Stimulated activated CD4-positive, alpha-beta T cell treated with anti-CD3 and anti-CD28 coated beads, Interleukin-4, amount 100 ng/mL, for 1 hour (primary cell): ENCODE results near the gene VASP.

ENCODE experiments used
- DNase-seq: peaks from one replicate; pipeline ENCODE4 v3.0.0-alpha.2; 2020

The VASP gene

DNA sequence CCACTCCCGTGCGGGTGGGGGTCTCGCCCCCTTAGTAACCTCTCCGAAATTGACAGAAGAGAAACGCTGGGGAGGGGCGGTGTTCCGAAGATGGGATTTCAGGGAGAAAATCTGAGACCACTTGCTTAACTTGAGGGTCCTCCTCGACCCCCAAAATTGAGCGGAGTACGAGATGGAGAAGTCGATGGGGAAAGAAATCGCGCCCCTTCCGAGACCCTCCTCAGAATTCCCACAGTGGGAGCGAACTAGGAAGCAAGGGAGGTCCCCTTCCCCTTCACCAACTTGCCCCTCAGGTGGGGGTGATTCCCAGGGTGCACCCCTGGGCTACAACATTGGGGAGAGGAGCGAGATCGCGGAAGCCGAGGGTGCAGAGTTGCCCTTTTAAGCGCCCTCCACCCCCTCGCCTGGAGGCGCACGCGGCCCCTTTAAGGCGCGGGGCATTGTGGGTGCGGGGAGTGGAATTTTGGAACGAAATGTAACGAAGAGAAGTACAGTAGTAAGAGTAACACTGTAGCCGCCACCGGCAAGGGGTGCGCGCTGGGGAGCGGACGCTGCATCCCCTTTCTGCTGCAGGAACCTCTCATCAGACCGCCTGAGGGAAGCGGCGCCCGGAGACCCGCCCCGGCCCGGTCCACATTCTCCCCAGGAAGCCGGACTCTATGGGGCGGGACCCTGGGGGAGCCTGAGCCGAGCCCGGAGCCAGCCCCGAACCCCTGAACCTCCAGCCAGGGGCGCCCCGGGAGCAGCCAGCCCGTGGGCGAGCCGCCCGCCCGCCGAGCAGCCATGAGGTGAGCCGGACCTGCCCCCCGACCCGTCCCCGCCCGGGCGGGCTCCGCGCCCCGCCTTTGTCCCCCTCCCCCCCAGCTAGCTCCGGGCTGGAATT, at the start of gene VASP:
Gene VASP, plus strand, starts transcription at position 491 of the 883 bp plus-strand sequence. Its CDS starts 293 bp downstream, at position 784.
- DNase-seq: peak; percentile 90

DNA sequence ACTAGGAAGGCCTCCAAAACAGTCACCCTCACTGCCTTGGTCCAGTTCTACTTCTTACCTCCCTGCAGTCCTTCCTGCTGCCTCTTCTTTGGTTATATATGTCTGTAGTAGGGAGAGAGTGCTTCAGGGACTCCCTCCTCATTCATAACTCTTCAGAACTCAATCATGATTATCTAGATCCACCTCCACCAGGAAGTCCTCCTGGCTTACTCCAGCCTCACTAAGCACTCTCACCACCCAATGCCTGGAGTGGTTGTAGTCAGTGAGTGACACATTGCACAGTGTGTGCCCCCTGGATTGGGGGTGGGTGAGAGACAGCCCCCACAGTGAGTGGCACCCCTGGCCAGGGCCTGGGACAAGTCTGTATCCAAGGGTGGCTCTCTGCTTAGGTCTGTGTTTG, 49.5 kb upstream of the VASP start:
- no peak for DNase-seq

DNA sequence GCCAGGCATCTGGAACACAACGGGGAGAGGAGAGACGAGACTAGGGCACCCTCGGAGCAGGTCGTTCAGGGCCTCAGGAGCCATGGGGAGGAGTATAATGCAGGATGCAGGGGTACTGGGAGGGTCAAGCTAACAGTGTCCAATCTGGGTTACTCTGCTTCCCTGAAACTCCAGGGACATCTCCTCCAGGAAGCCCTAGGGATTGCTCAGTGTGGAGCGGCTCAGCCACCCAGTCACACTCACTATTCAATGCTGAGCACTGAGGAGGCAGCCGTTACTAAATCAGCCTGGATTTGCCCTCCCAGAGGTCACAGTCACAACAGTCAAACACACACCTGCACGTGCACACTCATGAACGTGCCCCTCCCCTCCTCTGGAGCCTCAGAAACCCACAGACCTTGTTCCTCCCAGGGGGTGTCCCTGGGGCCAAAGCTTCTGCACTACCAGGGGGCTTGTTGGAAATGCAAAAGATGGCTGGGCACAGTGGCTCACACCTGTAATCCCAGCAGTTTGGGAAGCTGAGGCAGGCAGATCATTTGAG, 46.4 kb upstream of the VASP start:
- no peak for DNase-seq

DNA sequence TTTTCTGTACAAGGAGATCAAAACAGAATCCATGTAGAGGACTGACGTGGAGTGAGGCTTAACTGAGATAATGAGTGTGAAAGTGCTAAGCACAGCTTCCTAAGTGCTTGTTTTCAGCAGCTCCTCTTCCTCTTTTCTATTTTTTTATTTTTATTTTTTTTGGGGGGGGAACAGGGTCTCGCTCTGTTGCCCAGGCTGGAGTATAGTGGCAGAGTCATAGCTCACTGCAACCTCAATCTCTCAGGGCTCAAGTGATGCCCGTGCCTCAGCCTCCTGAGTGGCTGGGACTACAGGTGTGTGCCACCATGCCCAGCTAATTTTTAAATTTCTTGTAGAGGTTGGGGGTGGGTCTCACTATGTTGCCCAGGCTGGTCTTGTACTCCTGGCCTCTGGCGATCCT, 45.1 kb upstream of the VASP start:
- DNase-seq: no peak

DNA sequence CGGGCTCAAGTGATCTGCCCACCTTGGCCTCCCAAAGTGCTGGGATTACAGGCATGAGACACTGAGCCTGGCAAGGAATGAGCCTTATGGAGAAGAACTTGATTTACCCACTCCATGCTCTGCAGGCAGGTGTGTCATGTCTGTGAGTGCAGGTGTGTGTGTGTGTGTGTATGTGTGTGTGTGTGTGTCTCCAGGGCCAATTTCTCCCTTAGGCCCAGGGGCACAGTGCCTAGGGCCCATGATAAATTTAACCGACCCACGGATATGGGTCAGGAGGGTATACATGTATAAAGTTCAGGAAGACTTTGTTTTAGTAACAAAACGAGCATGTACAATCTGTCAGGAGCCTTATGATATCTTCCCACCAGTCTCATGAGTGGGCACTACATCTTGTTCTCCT, 44.0 kb upstream of the VASP start:
- DNase-seq: no peak

DNA sequence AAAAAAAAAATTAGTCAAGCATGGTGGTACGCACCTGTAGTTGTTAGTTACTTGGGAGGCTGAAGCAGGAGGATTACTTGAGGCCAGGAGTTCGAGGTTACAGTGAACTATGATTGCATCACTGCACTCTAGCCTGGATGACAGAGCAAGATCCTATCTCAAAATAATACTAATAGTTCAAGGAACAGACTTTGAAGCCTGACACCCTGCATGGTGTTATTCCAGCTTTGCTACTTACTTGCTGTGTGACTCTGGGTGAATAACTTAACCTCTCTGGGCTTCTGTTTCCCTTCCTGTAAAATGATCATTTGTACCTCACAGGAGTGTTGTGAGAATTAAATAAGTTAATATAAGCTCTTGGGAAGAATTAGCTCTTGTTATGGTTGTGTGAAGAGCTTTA, 43.0 kb upstream of the VASP start:
- no peak for DNase-seq

DNA sequence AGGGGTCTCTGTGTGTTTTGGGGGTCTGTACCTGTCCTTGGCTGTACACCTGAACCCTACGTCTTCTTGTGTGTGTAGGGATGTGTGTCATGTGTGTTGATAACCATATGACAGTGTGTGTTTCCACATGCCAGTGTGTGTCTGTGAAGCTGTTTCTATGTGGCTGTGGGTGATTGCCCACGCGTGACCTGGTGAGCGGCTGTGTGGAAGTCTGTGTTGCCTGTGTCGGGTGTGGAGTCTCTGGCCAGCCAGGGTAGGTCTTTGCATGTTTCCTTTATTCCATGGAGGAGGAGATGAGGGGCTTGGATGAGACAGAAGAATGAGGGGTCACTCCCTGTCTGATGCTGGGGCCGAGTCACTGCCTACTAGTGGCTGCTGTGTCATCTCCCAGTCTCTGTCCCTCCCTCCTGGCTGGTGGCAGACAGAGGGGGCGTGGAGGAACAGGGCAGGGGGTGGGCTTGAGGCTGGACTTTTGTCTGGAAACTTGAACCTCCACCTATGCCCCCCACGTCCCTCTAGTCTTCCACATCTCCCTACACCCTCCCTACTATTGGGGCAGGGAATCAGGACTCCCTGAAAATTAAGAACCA, 42.3 kb upstream of the VASP start:
- no peak for DNase-seq

DNA sequence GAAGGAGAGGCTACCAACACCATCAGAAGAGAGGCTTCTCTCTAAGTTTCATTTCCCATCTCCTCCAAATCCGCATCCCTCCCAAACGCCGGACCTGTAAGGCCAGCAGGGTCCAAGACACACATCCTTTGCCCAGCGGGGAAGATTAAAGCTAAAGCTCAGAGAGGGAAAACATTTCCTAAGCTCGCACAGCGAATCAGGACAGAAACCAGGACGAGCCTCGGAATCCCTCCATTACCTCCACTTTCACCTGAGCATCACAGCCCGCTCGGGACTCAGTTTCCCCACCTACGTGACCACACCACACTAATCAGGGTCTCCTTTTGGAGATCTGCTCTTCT, 40.2 kb upstream of the VASP start:
- no peak for DNase-seq

DNA sequence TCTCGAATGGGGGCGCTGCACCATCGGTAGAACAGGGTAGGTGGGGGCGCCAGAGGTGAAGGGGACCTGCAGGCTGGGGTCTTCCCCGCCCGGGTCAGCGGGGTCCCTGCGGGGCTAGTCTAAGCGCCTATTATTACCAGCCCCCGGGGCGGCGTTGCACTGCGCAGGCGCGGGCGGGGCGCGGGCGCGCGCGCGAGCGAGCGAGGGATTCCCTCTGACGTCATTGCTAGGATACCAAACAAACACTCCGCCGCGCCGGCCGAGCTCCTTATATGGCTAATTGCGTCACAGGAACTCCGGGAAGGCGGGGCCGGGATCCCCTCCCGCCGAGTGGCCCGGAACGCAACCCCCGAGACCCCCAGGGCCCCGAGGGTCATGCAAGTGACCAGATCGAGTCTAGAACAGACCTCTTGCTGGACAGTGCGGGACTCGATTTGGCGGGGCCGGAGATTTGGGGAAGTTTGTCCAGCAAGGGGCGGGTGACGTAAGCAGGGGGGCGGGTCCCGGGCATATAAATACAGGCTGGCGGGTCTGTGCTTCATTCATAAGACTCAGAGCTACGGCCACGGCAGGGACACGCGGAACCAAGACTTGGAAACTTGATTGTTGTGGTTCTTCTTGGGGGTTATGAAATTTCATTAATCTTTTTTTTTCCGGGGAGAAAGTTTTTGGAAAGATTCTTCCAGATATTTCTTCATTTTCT, 39.7 kb upstream of the VASP start, which contains the start of gene FOSB:
Gene FOSB, plus strand, starts transcription at position 541 of the 703 bp plus-strand sequence. CDS start 591 bp downstream, outside the sequence.
- peak; percentile 90 for DNase-seq

DNA sequence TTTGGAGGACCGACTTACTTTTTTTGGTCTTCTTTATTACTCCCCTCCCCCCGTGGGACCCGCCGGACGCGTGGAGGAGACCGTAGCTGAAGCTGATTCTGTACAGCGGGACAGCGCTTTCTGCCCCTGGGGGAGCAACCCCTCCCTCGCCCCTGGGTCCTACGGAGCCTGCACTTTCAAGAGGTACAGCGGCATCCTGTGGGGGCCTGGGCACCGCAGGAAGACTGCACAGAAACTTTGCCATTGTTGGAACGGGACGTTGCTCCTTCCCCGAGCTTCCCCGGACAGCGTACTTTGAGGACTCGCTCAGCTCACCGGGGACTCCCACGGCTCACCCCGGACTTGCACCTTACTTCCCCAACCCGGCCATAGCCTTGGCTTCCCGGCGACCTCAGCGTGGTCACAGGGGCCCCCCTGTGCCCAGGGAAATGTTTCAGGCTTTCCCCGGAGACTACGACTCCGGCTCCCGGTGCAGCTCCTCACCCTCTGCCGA, 39.1 kb upstream of the VASP start:
- peak; percentile 39 for DNase-seq

DNA sequence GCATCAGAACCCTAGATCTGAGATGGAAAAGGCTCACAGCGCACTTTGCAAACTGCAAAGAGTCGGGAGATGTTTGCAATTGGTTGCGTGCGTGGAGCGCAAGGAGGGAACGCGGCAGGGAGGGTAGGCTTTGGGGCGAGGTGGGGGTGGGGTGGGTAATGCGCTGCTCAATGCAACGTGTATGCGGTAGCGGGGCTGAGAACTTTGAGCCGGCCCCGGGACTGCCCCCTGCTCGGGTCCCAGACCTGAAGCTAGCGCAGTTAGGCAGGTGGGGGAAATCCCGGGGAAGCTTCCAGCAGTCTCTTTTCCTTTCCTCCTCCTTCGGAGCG, 38.5 kb upstream of the VASP start:
- no peak for DNase-seq

DNA sequence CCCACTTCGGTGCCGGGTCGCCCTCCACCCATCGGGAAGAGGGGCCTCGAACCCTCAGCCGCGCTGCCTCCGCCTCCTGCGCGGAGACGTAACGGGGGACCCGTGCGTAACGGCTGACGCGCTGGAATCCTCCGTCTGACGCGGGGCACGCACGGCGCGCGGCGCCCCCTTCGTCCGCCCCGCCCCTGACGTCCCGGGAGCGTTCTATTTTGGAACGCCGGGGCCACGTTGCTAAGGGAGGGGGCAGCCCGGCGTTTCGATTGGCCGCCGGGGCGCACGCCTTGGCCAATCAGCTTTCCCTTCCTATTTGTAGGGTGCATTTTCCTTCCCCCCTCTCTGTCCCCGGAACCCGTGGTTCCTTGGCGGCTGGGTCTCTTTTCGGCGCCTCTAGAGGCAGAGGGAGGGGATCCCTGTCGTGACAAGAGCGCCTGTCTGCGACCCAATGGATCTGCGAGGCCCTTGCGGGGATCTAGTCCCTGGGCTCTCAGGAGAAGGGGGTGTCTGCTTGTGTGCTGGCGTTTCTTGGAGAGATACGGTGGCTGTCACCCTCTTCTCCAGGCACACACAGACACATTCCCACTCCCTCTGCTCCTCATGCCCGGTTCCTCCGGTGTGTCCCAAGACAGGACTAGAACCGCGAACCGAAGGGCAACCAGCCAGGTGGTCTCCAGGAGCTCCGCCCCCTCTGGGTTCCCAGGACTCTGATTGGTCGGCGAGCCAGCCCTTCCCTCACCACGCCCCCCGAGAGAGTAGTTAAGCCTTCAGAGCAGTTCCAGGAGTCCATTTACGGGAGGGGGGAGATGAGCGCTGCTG, 37.9 kb upstream of the VASP start:
- peak; percentile 93 for DNase-seq

DNA sequence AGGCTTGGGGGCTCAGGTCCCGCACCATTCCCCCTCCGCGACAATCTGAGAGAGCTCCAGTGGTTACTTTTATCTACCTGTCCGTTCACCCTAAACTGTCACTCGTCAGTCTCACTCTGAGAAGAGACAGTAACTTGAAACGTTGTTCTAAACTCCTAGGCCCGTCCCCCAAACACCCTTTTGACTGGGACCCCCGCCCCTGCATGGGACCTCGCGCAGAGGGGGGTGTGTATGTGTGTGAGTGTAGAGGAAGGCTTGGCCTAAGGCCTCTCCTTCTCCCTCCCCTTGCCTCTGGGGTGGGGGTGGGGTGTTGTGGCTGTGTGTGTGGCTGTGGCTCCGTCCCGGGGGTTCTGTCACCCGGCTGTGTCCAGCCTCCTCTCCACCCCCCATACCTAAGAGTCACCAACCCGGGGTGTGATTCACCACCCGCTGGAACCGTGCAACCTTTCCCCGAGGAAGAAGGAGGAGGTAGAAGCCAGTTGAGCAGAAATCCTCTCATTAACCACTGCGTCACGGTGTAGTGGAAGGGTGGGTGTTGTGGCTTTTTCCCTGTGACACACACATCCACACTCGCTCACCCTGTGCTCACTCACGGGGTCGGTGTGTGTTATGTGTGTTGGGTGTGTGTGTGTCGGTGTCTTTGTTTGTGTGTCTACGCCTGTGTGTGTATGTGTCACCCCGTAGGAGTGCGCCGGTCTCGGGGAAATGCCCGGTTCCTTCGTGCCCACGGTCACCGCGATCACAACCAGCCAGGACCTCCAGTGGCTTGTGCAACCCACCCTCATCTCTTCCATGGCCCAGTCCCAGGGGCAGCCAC, 37.1 kb upstream of the VASP start:
- no peak for DNase-seq

DNA sequence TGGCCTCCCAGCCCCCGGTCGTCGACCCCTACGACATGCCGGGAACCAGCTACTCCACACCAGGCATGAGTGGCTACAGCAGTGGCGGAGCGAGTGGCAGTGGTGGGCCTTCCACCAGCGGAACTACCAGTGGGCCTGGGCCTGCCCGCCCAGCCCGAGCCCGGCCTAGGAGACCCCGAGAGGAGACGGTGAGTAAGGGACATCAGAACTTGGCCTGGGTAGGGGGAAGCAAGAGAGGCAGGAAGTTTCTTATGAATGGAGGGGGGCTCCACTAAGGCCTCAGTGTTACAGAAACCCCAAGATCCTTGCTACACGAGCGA, 36.6 kb upstream of the VASP start:
- DNase-seq: no peak

DNA sequence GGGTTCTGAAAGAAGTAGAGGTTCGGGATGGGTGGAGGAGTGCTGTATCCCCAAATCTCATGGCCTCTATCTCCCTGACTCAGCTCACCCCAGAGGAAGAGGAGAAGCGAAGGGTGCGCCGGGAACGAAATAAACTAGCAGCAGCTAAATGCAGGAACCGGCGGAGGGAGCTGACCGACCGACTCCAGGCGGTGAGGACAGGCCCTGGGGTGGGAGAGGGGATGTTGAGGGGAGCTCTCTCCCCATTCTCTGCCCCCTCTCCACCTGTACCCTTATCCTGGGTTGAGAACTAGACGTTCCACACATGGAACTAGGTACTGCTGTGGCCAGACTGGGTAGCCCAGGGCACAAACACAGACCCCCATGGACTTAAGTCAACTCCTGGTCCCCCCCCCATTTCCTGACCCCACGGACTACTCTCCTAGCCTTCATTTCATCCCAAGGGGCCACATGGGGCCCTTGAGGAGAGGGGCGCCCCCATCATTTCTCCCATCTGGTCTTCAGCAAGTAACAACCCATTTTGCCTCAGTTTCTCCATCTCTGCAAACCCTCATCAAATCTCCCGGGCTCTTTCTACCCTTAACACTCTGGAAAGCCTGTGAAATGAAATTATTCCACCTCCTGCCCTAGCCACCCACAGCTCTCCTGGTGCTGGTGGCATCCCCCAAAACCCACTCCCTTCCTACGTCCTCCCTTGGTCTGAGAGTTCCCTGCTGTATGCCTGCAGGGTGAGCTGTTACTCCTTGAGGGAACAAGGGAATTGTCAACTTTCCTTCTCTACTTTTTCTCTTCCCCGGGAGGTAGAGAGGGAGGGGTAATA, 36.0 kb upstream of the VASP start:
- DNase-seq: no peak

DNA sequence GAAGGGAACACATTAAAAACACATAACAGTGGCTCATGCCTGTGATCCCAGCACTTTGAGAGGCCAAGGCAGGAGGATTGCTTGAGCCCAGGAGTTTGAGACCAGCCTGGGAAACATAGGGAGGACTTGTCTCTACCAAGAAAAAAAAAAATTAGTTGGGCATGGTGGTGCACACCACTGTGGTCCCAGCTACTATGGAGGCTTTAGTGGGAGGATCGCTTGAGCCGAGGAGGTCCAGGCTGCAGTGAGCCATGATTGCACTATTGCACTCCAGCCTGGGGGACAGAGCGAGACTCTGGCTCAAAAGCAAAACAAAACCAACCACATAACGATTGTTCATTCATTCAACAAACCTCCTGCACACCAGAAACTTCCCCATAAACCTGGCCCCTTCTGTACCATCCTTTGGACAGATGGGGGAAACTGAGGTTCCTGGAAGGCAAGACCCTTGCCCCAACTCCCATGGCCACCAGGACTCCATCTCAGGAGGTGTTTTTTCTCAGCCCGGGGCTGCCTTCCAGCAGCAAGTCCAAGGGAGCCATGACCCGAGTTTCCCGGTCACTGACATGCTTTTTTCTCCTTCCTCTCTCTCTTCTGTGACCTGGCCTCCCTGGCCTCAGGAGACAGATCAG, 35.2 kb upstream of the VASP start:
- DNase-seq: no peak

DNA sequence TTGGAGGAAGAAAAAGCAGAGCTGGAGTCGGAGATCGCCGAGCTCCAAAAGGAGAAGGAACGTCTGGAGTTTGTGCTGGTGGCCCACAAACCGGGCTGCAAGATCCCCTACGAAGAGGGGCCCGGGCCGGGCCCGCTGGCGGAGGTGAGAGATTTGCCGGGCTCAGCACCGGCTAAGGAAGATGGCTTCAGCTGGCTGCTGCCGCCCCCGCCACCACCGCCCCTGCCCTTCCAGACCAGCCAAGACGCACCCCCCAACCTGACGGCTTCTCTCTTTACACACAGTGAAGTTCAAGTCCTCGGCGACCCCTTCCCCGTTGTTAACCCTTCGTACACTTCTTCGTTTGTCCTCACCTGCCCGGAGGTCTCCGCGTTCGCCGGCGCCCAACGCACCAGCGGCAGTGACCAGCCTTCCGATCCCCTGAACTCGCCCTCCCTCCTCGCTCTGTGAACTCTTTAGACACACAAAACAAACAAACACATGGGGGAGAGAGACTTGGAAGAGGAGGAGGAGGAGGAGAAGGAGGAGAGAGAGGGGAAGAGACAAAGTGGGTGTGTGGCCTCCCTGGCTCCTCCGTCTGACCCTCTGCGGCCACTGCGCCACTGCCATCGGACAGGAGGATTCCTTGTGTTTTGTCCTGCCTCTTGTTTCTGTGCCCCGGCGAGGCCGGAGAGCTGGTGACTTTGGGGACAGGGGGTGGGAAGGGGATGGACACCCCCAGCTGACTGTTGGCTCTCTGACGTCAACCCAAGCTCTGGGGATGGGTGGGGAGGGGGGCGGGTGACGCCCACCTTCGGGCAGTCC, 34.5 kb upstream of the VASP start:
- DNase-seq: no peak

DNA sequence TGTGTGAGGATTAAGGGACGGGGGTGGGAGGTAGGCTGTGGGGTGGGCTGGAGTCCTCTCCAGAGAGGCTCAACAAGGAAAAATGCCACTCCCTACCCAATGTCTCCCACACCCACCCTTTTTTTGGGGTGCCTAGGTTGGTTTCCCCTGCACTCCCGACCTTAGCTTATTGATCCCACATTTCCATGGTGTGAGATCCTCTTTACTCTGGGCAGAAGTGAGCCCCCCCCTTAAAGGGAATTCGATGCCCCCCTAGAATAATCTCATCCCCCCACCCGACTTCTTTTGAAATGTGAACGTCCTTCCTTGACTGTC, 34.0 kb upstream of the VASP start:
- DNase-seq: no peak

DNA sequence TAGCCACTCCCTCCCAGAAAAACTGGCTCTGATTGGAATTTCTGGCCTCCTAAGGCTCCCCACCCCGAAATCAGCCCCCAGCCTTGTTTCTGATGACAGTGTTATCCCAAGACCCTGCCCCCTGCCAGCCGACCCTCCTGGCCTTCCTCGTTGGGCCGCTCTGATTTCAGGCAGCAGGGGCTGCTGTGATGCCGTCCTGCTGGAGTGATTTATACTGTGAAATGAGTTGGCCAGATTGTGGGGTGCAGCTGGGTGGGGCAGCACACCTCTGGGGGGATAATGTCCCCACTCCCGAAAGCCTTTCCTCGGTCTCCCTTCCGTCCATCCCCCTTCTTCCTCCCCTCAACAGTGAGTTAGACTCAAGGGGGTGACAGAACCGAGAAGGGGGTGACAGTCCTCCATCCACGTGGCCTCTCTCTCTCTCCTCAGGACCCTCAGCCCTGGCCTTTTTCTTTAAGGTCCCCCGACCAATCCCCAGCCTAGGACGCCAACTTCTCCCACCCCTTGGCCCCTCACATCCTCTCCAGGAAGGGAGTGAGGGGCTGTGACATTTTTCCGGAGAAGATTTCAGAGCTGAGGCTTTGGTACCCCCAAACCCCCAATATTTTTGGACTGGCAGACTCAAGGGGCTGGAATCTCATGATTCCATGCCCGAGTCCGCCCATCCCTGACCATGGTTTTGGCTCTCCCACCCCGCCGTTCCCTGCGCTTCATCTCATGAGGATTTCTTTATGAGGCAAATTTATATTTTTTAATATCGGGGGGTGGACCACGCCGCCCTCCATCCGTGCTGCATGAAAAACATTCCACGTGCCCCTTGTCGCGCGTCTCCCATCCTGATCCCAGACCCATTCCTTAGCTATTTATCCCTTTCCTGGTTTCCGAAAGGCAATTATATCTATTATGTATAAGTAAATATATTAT, 33.3 kb upstream of the VASP start:
- no peak for DNase-seq
